Cardiac septum (tissue), 1 donor: ENCODE results near the gene GHITM. TPM values are rescaled to one million over a fixed set of nuclear protein-coding genes. Genes with fewer than 3 reads are reported as not detected.
"Not testable (repeated sequence)": the region's sequence is repeated elsewhere in the genome, so short reads cannot be mapped to it uniquely, and the experiment has no call there.

Experiments
- DNase-seq: peaks from one replicate; pipeline ENCODE4 v3.0.0-alpha.2; 2020; ENCODE audit warnings: low spot score
- intact Hi-C: fragments of 100-400 bp; cut with DNase I; formaldehyde crosslinking; loops from one replicate; pipeline ENCODE4 v1.14.0; 2022
- long read RNA-seq: library from polyadenylated mRNA; unstranded; transcript quantifications from one replicate; pipeline ENCODE4 v2.0.0, GENCODE V29; 2021
- total RNA-seq: library from RNA; stranded (reverse); fragmentation: NEBNext Ultra II Directional; extraction: Animal tissue kit (Norgen Biotek cat#: 25700); gene quantifications from one replicate; pipeline ENCODE4 v1.2.1, GENCODE V29; 2021
- donor health status: DM: no; HTN: no; CAD: no.

The GHITM gene, protein sequence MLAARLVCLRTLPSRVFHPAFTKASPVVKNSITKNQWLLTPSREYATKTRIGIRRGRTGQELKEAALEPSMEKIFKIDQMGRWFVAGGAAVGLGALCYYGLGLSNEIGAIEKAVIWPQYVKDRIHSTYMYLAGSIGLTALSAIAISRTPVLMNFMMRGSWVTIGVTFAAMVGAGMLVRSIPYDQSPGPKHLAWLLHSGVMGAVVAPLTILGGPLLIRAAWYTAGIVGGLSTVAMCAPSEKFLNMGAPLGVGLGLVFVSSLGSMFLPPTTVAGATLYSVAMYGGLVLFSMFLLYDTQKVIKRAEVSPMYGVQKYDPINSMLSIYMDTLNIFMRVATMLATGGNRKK
- total RNA-seq = 395 TPM
- long read RNA-seq, transcript GHITM-201 (9 exons, 2,128 nt) = major isoform, 1,234 of 1,336 reads
- long read RNA-seq, partial matches to known transcripts = 72 of 1,336 reads
- long read RNA-seq, other reads (novel, unspliced or antisense) = 30 of 1,336 reads

DNA sequence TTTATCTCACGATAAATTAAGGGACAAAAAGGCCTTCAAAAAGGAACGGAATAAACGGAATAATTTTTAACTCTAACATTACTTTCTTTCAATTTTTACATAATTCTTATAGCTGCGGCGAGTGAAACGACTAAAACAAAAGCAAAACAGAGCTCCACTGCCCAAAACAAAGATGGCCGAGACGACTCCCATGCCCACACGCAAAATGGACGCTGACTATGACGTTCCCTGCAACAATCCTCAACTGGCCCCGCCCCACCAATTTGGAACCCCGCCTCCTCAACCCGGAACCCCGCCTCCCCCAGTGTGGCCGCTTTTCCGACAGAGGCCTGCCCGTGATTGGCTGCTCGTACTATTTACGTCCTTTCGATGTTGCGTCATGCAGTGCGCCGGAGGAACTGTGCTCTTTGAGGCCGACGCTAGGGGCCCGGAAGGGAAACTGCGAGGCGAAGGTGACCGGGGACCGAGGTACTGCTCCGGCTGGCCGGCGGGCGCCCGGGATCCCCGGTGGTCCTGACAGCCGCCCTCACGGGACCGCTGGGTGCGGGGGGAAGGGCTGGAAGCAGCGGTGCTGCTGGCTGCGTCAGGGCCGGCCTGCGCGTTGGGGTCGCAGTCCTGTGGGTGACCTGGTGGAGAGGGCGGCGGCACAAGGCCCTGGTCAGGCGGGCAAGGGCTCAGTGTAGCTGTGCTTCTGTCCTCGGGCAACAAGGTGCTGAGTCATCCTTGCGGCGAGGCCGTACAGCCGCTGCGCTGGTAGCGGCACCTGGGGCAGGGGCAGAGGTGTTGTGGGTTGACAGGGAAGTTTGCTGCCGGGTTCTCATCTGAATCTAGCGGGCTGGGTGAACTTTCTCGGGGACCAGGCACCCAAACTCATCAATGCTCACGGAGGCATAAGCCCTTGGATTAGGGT, at the start of gene GHITM:
GHITM (plus strand) TSS at position 384 of the 910 bp plus-strand sequence. CDS start 1,992 bp downstream, outside the sequence.
- peak; percentile 100 for DNase-seq
- intact Hi-C loops = no loop called here

DNA sequence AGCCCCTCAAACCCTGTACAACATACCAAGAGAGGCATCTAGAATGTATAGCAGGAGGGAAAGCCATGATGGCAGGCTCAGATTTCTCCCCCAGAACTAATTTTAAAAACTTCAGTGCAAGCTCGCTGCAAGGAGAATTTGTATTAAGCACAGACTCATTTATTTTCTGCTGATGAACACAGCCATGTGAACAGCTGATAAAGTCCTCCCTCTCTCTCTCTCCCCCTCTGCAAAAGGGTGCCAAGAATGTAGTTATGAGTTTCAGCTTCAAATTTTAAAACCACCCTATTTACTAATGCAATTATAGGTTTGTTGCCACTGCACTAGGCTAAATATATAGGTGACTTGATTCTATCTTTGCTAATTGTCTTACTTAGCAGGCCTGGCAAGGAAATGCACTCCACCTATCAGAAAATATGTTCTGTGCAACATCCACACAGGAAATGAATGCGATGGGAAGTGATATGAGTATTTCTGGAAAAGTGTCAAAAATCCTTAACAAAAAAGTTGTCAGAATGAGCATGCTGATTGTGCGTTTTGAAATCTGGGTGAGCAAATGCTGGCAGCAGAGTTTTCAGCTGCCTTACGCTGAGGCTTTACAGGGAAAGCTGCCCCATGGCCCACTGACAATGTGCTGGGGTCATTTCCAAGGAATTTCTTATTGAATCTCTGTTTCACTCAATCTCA, 43.4 kb upstream of the GHITM start:
- intact Hi-C loops = no loop called here
- DNase-seq = no peak

DNA sequence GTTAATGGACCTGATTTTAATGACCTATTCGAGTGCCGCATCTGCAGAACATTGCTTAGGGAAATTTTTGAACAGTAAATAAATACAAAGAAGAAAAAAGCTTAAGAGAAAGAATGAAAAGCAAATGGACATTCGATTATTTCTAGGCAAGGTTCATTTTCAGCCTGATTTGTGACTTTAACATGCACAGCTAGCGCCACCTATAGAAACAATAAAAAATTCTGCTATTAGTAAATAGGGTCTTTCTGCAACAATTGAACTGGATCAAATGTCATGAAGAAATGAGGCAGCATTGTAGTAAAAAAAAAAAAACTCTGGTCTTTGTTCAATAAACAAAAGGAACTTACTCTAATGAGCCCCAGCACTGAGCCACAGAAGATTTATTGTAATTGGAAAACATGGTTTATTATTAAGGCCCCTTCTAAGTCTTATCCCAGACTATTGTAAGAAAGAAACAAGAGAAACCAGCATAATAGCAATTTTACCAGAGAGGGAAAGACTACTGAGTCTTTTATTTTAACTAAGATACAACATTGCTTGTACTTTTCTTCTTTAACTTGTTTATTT, 41.4 kb upstream of the GHITM start:
- intact Hi-C loops = no loop called here
- DNase-seq = no peak

DNA sequence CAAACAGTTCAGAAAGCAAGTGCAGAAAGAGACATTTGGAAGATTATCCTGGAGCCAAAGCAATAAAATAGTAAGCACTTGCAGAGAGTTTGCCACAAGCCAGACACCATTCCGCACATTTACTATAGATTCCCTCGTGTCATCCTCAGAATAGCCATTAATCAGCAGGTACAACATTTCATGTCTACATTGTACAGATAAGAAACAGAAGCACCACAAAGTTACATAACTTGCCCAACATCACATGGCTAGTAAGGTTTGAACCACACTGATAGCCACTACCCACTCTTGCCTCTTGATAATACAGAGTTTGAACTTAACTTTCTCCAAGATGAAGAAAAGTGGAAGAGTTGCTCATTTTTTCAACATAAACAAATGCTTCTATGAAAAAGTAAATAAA, 40.6 kb upstream of the GHITM start:
- intact Hi-C loops = no loop called here
- DNase-seq = no peak

DNA sequence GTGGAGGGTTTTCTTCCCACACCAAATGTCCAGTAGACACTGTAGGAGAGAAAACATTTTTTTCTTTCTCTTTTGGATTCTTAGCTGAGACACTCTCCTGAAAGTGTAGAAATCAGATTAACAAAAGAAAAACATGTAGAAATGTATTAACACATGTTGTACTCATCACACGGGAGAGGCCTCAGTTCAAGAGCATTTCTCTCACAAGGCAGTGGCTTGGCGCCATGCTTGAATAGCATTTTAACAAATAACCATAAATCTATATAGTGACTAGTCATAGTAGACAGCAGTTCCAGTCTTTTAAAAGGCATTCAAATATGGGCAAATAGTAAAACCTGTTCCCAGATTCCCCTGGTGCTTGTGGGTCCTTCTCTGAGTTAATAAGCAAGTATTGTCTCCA, 38.3 kb upstream of the GHITM start:
- intact Hi-C loops = no loop called here
- no peak for DNase-seq

DNA sequence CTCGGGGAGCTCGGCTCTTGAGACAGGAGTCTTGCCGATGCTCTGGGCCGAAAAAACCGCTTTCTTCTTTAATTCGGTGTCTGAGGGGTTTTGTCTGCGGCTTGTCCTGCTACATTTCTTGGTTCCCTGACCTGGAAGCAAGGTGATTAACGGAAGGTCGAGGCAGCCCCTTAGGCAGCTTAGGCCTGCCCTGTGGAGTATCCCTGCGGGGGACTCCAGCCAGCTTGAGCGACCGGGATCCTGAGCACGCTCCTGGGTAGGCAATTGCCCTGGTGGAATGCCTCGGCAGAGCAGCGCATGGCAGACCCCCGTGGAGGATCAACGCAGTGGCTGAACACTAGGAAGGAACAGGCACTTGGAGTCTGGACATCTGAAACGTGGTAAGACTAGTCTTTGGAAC, 30.5 kb upstream of the GHITM start:
- DNase-seq = no peak
- intact Hi-C loops = no loop called here

DNA sequence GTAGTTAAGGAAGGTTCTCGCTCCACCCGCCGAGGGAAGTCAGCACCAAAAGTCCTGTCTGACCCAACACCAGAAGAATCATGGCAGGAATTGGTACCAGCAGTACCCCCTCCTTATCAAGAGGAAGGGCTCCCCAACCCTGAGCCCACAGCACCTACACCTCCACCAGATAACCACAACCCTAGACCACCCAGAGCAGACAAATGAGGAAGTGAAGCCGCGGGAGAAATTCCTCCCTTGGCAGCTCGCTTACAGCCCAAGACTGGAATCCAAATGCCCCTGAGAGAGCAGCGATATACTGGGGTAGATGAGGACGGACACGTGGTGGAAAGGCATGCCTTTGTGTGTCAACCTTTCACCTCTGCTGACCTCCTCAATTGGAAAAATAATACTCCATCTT, 29.5 kb upstream of the GHITM start:
- DNase-seq, intact Hi-C loops: not testable (repeated sequence)

DNA sequence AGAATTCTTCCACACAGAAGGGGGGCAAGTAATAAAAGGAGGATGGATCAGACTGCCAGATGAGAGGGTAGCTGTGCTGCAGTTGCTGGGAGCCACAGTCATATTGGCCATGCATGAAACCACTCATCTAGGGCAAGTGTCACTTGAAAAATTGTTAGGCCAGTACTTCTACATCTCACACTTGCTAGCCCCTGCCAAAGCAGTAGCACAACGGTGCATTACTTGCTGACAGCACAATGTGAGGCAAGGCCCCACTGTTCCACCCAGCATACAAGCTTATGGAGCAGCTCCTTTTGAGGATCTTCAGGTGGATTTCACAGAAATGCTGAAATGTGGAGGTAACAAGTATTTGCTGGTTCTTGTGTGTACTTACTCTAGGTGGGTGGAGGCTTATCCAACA, 25.8 kb upstream of the GHITM start:
- intact Hi-C loops = not testable (repeated sequence)

DNA sequence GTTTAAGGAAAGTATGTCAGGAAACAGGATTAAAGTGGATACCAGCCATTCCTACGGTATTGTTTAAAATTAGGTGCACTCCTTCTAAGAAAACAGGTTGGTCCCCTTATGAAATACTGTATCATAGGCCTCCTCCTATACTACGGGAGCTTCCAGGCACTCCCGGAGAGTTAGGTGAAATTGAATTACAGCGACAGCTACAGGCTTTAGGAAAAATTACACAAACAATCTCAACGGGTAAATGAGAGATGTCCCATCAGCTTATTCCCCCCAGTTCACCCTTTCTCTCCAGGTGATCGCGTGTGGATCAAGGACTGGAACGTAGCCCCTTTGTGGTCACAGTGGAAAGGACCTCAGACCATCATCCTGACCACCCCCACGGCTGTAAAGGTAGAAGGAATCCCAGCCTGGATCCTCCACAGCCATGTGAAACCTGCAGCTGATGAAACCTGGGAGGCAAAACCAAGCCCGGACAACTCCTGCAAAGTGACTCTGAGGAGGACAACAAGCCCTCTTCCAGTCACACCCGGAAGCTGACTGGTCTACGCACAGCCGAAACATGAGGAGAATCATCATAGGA, 25.1 kb upstream of the GHITM start:
- intact Hi-C loops = no loop called here

More for the DNA sequence above, 25.8 kb upstream of the GHITM start:
- not testable (repeated sequence) for DNase-seq

DNA sequence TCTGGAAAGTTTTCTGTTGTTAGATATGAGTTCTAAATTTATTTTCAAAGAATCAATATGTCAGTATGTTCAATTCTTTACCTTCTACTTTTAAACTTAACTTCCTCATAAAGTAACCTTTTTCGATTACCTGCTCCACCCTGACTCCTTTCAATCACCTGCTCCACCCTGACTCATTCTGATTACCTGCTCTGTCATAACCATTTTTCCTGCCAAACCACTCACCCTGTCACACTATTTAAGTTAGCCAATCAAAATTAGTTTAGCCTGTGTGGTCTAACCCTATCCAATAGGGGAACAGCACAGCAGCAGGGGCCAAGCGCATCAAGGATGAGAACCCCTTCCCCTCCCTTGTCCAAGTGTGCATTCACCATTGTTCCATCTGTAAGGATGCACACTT, 22.1 kb upstream of the GHITM start:
- intact Hi-C loops, DNase-seq: not testable (repeated sequence)

More for the DNA sequence above, 25.1 kb upstream of the GHITM start:
- no peak for DNase-seq

DNA sequence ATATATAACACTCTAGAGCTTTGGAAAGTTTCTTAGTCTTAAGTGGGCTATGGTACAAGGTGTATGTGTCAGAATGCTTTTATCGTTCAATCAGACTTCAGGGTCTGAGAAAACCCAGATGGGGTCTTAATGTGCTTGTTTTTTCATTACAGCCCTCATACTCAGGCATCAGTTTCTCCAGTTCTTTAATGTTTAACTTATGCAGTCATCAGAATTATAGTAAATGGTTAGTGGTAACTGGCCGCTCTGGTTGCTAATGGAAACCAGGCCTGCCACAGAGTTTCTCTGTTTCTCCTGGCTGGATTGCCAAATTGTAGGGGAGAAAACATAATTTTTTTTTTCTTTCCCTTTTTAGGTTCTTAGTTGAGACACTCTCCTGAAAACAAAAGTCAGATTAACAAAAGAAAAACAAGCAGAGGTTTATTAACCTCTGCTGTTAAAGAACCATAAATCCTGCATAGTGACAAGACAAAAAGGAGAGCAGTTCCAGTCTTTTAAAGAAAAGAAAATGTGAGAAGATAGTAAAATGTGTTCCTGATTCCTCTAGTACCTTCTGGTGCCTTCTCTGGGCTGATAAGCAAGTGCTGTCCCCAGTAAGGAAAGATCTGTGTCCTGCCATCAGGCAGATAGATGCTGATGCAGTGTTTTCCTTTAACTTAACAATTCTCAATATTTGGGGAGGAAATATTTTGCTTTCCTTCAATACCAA, 21.5 kb upstream of the GHITM start:
- DNase-seq = no peak
- intact Hi-C loops = no loop called here

DNA sequence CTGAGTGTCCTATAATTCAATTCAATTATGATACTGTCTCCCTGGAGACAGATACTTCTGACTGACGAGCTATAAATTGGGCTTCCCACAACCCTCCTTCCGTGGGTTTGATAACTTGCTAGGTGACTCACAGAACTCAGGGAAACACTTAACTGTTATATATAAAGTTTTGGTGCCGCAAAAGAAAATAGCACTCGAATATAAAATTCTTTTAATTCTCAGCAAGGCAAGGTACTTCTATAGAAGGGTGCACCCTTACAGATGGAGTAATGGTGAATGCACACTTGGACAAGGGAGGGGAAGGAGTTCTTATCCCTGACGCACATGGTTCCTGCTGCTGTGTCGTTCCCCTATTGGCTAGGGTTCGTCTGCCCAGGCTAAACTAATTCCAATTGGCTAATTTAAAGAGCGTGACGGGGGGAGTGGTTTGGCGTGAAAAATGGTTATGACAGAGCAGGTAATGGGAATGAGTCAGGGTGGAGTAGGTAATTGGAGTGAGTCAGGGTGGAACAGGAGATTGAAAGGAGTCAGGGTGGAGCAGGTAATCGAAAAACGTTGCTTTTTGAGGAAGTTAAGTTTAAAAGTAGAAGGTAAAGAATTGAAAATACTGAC, 20.8 kb upstream of the GHITM start:
- intact Hi-C loops = no loop called here
- no peak for DNase-seq

DNA sequence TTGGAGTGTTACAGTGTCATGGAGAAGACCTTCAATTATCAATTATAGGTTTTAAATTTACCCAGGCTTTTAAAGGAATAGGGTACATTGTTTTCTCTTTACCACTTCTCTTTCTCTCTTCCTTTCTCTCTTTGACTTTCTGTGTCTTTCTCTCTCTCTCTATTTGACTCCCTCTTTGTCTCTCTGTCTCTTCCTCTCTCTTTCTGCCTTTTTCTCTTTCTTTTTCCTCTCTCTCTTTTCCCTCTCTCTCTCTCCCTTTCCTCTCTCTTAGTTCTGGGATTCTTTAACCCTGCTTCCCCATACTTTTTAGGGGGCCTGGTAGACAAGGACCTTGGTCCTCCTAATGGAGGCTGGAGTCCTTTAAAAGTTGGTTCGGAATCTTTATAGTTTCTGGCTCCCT, 15.9 kb upstream of the GHITM start:
- intact Hi-C loops = no loop called here
- DNase-seq = no peak

DNA sequence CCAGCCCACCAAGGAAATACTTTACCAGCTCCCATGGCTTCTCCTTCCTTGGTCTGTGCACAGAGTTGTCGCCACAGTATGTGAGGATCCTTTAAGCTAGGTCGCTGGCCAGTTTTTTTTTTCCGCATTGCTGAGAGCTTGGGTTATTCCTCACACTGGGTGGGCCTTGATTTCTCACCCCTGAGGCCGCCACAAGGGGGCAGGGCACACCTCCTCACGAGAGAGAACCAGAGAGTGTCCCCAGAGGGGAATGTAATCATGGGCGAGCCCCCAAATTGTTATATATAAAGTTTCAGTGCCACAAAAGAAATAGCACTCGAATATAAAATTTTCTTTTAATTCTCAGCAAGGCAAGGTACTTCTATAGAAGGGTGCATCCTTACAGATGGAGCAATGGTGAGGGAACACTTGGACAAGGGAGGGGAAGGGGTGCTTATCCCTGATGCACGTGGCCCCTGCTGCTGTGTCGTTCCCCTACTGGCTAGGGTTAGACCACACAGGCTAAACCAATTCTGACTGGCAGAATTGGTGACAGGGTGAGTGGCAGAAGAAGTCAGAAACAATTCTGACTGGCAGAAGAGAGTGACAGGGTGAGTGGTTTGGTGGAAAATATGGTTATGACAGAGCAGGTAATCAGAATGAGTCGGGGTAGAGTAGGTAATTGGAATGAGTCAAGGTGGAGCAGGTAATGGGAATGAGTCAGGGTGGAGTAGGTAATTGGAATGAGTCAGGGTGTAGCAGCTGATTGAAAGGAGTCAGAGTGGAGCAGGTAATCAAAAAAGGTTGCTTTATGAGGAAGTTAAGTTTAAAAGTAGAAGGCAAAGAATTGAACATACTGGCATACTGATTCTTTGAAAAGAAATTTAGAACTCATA, 13.2 kb upstream of the GHITM start:
- DNase-seq, intact Hi-C loops: not testable (repeated sequence)

DNA sequence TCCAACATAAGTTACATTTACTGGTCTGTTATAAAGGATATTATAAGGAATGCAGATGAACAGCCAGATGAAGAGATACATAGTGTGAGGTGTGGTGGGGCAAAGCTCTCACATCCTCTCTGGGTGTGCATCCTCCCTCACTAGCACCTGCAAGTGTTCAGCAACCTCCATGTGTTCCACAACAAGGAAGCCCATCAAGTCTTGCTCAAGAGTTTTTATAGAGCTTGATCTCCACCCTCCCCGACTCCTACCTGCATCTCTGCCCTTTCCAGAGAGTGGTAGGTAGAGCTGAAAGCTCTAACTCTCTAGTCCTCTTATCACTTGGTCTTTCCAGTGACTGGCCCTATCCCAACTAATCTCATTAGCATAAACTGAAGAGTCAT, 12.5 kb upstream of the GHITM start:
- intact Hi-C loops = no loop called here
- no peak for DNase-seq

DNA sequence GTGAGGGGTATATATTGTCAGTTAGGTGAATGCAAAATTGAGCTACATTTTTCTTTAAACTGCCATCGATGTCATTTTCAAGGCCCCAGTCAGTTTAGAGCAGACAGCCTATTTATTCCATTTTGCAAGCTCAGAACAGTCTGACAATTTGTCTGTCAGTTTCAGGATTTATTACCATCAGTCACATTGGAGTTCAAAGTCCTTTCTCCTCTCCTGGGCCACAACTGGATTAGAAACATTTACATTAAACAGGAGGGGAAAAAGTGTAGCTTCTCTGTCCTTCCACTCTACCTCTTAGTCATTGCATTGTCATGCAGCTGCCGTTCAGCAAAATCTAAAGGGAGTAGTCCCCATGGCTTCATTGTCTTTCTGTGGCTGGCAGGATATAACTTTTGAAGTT, 3.5 kb upstream of the GHITM start:
- intact Hi-C loops = no loop called here
- no peak for DNase-seq

DNA sequence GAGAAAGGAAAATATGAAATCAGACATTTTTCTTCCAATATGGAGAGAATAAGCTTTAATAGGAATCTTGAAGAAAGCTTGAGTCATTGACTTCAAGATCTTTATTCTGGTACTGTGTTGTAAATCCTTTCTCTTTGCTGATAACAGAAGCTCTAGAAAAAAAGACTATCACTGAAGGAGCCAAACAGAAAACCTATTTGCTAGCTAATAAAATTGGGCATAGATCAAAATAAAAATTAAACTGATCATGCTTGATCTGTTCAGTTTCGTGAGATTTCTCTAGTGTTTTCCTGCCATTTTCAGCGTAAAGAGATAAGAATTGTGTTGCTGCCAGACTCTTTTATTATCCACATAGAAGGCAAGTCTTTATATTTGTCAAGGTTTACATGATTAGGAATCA, 1.5 kb upstream of the GHITM start:
- DNase-seq = no peak
- intact Hi-C loops = no loop called here
